Mucosa of rectum (tissue), 2 donors: Measurements from ENCODE around the gene PTH1R.

Source experiments
- H3K27ac ChIP-seq, 2 donors: one replicate each; pipeline ENCODE4 v1.7.0; 2013; ENCODE audit warnings: inconsistent platforms in 2 of 2, low read depth in 2 of 2, low read length in 2 of 2
- H3K27me3 ChIP-seq, 2 donors: one replicate each; pipeline ENCODE4 v1.7.0; 2013; ENCODE audit warnings: low read length in 2 of 2; ENCODE audit not compliant: control insufficient read depth in 2 of 2, insufficient read depth in 2 of 2
- H3K36me3 ChIP-seq, 2 donors: one replicate each; pipeline ENCODE4 v1.7.0; 2013; ENCODE audit warnings: low read length in 2 of 2; ENCODE audit not compliant: control insufficient read depth in 2 of 2, insufficient read depth in 2 of 2
- H3K4me1 ChIP-seq, 2 donors: one replicate each; pipeline ENCODE4 v1.7.0; 2013; ENCODE audit warnings: low read length in 2 of 2, mild to moderate bottlenecking in 1 of 2; ENCODE audit not compliant: control insufficient read depth in 2 of 2, insufficient read depth in 2 of 2
- H3K4me3 ChIP-seq, 2 donors: one replicate each; pipeline ENCODE4 v1.7.0; 2013; ENCODE audit warnings: low read length in 2 of 2
- H3K9ac ChIP-seq, 2 donors: one replicate each; pipeline ENCODE4 v1.7.0; 2013; ENCODE audit warnings: low read length in 2 of 2, low read depth in 1 of 2, mild to moderate bottlenecking in 1 of 2
- H3K9me3 ChIP-seq, 2 donors: one replicate each; pipeline ENCODE4 v1.7.0; 2013; ENCODE audit warnings: low read length in 2 of 2; ENCODE audit not compliant: control insufficient read depth in 2 of 2
- donor health status: healthy.
- donor health status: Normal muscosa, but diverticular disease.

The PTH1R gene

GRCh38 chr3:46877406-46878125 lies at the start of gene PTH1R:
Gene PTH1R, plus strand, starts transcription at chr3:46877721. Its CDS starts 5,839 bp downstream, at chr3:46883560.
- Histone ChIP-seq H3K4me3 (no peak within 1 kb of the TSS), H3K36me3 (no peaks in the 10 kb centered on the region), H3K9me3 (no peaks in the 10 kb centered on the region), H3K9ac (no peak within 1 kb of the TSS), H3K27me3 (peaks cover 7 to 10% of the 10 kb centered on the region in 2 donors), H3K4me1 (no peaks in the 10 kb centered on the region), H3K27ac (no peak within 1 kb of the TSS)

GRCh38 chr3:46829699-46830208 lies 47.8 kb upstream of the PTH1R start:
- Histone ChIP-seq H3K27me3 (no peaks in the 10 kb centered on the region), H3K4me1 (no peaks in the 10 kb centered on the region), H3K9me3 (no peaks in the 10 kb centered on the region), H3K4me3 (no peak overlapping the region), H3K27ac (no peak overlapping the region), H3K9ac (no peak overlapping the region), H3K36me3 (no peaks in the 10 kb centered on the region)

- no peak overlapping the region for H3K4me3 ChIP-seq
- H3K27me3 ChIP-seq = no peaks in the 10 kb centered on the region
- no peaks in the 10 kb centered on the region for H3K4me1 ChIP-seq
- H3K9ac ChIP-seq = no peak overlapping the region
- H3K27ac ChIP-seq = no peak overlapping the region
- no peaks in the 10 kb centered on the region for H3K9me3 ChIP-seq
- no peaks in the 10 kb centered on the region for H3K36me3 ChIP-seq
Measured at GRCh38 chr3:46830801-46831200, 46.7 kb upstream of the PTH1R start.

GRCh38 chr3:46831316-46831715 lies 46.2 kb upstream of the PTH1R start:
- Histone ChIP-seq H3K9ac (no peak overlapping the region), H3K4me3 (no peak overlapping the region), H3K27me3 (no peaks in the 10 kb centered on the region), H3K36me3 (no peaks in the 10 kb centered on the region), H3K27ac (no peak overlapping the region), H3K9me3 (no peaks in the 10 kb centered on the region), H3K4me1 (no peaks in the 10 kb centered on the region)

GRCh38 chr3:46831841-46832240 lies 45.7 kb upstream of the PTH1R start:
- Histone ChIP-seq H3K27me3 (no peaks in the 10 kb centered on the region), H3K4me1 (no peaks in the 10 kb centered on the region), H3K27ac (no peak overlapping the region), H3K36me3 (no peaks in the 10 kb centered on the region), H3K9me3 (no peaks in the 10 kb centered on the region), H3K9ac (no peak overlapping the region), H3K4me3 (no peak overlapping the region)

- Histone ChIP-seq H3K27me3 (no peaks in the 10 kb centered on the region), H3K4me3 (no peak overlapping the region), H3K27ac (no peak overlapping the region), H3K4me1 (no peaks in the 10 kb centered on the region), H3K9ac (no peak overlapping the region), H3K36me3 (no peaks in the 10 kb centered on the region), H3K9me3 (peaks cover 0 to 4% of the 10 kb centered on the region in 2 donors)
Measured at GRCh38 chr3:46833346-46834300, 43.9 kb upstream of the PTH1R start.

- no peaks in the 10 kb centered on the region for H3K36me3 ChIP-seq
- peaks cover 2 to 4% of the 10 kb centered on the region in 2 donors for H3K9me3 ChIP-seq
- H3K9ac ChIP-seq = no peak overlapping the region
- H3K4me1 ChIP-seq = no peaks in the 10 kb centered on the region
- H3K27ac ChIP-seq = no peak overlapping the region
- H3K27me3 ChIP-seq = no peaks in the 10 kb centered on the region
- no peak overlapping the region for H3K4me3 ChIP-seq
Measured at GRCh38 chr3:46835054-46835453, 42.5 kb upstream of the PTH1R start.

- no peak overlapping the region for H3K4me3 ChIP-seq
- H3K36me3 ChIP-seq = no peaks in the 10 kb centered on the region
- H3K27ac ChIP-seq = no peak overlapping the region
- no peak overlapping the region for H3K9ac ChIP-seq
- H3K4me1 ChIP-seq = no peaks in the 10 kb centered on the region
- H3K9me3 ChIP-seq = peaks cover 4% of the 10 kb centered on the region in 2 donors
- H3K27me3 ChIP-seq = no peaks in the 10 kb centered on the region
Measured at GRCh38 chr3:46835491-46835890, 42.0 kb upstream of the PTH1R start.

GRCh38 chr3:46838301-46838700 lies 39.2 kb upstream of the PTH1R start:
- H3K27ac ChIP-seq = no peak overlapping the region
- no peaks in the 10 kb centered on the region for H3K36me3 ChIP-seq
- no peak overlapping the region for H3K4me3 ChIP-seq
- H3K27me3 ChIP-seq = no peaks in the 10 kb centered on the region
- H3K9ac ChIP-seq = no peak overlapping the region
- H3K9me3 ChIP-seq = peaks cover 4 to 7% of the 10 kb centered on the region in 2 donors
- H3K4me1 ChIP-seq = no peaks in the 10 kb centered on the region

GRCh38 chr3:46840491-46840890 lies 37.0 kb upstream of the PTH1R start:
- Histone ChIP-seq H3K4me1 (peaks cover 0 to 4% of the 10 kb centered on the region in 2 donors), H3K36me3 (no peaks in the 10 kb centered on the region), H3K4me3 (no peak overlapping the region), H3K9ac (no peak overlapping the region), H3K27ac (no peak overlapping the region), H3K9me3 (peaks cover 4 to 7% of the 10 kb centered on the region in 2 donors), H3K27me3 (peaks cover 0 to 2% of the 10 kb centered on the region in 2 donors)
